ENCODE data around the gene PRLH. TPM values are rescaled to one million over a fixed set of nuclear protein-coding genes. Genes with fewer than 3 reads are reported as not detected.

Gene PRLH
- total RNA-seq, 1 experiment from 2014 or later = not detected

DNA sequence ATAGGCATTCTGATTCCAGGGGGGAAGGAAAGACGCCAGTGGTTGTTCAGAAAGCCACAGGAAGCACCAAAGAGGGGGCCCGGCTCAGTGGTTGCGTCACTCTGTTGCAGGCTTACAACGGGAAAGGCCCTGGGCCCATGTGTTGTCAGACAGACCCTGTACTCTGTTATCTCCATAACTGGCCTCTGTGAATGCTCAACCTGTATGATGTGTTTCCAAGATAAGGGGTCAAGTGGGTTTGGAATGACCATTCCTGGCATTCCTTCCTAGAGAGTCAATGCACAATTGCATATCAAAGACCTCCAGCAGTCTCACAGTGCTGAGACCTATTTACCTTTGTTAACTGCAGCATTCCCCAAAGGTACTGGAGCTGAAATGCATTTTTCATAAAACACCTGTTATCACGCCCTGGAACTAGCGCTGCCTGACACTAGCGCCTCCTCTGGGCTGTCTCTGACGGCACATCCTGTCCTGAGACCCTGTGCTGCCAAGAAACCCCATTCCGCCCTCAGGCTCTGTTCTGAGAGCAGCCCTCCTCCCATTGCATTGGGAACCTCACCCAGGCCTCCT lies 47.9 kb downstream of the PRLH start (continued):
- TF ChIP-seq, protein P1, sequence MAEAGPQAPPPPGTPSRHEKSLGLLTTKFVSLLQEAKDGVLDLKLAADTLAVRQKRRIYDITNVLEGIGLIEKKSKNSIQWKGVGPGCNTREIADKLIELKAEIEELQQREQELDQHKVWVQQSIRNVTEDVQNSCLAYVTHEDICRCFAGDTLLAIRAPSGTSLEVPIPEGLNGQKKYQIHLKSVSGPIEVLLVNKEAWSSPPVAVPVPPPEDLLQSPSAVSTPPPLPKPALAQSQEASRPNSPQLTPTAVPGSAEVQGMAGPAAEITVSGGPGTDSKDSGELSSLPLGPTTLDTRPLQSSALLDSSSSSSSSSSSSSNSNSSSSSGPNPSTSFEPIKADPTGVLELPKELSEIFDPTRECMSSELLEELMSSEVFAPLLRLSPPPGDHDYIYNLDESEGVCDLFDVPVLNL (CRISPR knock-in tag; IDR thresholded peaks at IDR 0.05; ENCODE audit: borderline replicate concordance, low read depth) = no peak
- TF ChIP-seq ZNF671 (CRISPR knock-in tag; IDR thresholded peaks at IDR 0.05) (no peak), MYBL2 (CRISPR knock-in tag; IDR thresholded peaks at IDR 0.05) (no peak), ATF1 (CRISPR knock-in tag; IDR thresholded peaks at IDR 0.05) (no peak), AR (CRISPR knock-in tag; IDR thresholded peaks at IDR 0.05) (no peak), ZNF317 (CRISPR knock-in tag; IDR thresholded peaks at IDR 0.05; ENCODE audit: borderline replicate concordance, low read depth) (no peak), RORB (CRISPR knock-in tag; IDR thresholded peaks at IDR 0.05) (no peak), SMAD4 (CRISPR knock-in tag; IDR thresholded peaks at IDR 0.05) (no peak), RELA (CRISPR knock-in tag; IDR thresholded peaks at IDR 0.05; ENCODE audit: borderline replicate concordance) (no peak), ETV6 (CRISPR knock-in tag; IDR thresholded peaks at IDR 0.05) (no peak; the same call in 1 of the 2 replicates), HMGXB4 (CRISPR knock-in tag; IDR thresholded peaks at IDR 0.05) (0 out of 2 replicates have a peak, but pooled peaks have one; percentile 19), IRF1 (CRISPR knock-in tag; IDR thresholded peaks at IDR 0.05) (no peak), SP1 (CRISPR knock-in tag; conservative IDR thresholded peaks at IDR 0.05) (no peak), NR3C1 (CRISPR knock-in tag; conservative IDR thresholded peaks at IDR 0.05; ENCODE audit: low read depth) (no peak), ZNF263 (CRISPR knock-in tag; IDR thresholded peaks at IDR 0.05; ENCODE audit: low read depth) (no peak)
- TF ChIP-seq, protein P2, sequence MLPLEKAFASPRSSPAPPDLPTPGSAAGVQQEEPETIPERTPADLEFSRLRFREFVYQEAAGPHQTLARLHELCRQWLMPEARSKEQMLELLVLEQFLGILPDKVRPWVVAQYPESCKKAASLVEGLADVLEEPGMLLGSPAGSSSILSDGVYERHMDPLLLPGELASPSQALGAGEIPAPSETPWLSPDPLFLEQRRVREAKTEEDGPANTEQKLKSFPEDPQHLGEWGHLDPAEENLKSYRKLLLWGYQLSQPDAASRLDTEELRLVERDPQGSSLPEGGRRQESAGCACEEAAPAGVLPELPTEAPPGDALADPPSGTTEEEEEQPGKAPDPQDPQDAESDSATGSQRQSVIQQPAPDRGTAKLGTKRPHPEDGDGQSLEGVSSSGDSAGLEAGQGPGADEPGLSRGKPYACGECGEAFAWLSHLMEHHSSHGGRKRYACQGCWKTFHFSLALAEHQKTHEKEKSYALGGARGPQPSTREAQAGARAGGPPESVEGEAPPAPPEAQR (CRISPR knock-in tag; IDR thresholded peaks at IDR 0.05) = no peak
- TF ChIP-seq, protein P3, sequence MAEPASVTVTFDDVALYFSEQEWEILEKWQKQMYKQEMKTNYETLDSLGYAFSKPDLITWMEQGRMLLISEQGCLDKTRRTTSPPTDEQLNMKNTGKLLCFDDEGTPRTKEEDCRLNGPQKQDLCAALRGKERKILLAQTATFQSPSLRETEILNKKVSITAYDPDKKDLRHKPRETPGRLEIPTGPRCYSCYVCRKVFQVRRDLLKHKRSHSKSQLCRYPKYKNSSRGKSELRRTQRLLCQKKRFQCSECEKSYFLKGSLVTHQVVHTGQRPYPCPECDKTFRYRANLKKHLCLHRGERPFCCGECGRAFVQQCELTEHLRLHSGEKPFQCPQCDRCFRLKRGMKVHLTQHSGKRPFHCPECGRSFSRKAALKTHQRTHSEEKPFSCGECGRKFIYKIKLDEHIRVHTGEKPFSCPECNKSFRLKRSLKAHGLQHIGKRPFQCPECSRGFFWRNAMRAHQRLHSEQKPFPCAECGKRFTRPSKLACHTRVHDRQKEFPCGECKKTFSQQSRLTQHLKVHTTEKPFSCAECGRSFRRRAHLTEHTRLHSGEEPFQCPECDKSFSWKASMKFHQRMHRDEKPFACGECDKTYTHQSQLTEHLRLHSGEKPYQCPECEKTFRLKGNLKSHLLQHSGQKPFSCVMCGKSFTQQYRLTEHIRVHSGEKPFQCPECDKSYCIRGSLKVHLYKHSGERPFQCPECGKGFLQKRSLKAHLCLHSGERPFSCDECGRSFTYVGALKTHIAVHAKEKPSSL (CRISPR knock-in tag; conservative IDR thresholded peaks at IDR 0.05) = no peak
- TF ChIP-seq, protein P4, sequence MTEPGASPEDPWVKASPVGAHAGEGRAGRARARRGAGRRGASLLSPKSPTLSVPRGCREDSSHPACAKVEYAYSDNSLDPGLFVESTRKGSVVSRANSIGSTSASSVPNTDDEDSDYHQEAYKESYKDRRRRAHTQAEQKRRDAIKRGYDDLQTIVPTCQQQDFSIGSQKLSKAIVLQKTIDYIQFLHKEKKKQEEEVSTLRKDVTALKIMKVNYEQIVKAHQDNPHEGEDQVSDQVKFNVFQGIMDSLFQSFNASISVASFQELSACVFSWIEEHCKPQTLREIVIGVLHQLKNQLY (CRISPR knock-in tag; IDR thresholded peaks at IDR 0.05) = no peak
- TF ChIP-seq, protein P5, sequence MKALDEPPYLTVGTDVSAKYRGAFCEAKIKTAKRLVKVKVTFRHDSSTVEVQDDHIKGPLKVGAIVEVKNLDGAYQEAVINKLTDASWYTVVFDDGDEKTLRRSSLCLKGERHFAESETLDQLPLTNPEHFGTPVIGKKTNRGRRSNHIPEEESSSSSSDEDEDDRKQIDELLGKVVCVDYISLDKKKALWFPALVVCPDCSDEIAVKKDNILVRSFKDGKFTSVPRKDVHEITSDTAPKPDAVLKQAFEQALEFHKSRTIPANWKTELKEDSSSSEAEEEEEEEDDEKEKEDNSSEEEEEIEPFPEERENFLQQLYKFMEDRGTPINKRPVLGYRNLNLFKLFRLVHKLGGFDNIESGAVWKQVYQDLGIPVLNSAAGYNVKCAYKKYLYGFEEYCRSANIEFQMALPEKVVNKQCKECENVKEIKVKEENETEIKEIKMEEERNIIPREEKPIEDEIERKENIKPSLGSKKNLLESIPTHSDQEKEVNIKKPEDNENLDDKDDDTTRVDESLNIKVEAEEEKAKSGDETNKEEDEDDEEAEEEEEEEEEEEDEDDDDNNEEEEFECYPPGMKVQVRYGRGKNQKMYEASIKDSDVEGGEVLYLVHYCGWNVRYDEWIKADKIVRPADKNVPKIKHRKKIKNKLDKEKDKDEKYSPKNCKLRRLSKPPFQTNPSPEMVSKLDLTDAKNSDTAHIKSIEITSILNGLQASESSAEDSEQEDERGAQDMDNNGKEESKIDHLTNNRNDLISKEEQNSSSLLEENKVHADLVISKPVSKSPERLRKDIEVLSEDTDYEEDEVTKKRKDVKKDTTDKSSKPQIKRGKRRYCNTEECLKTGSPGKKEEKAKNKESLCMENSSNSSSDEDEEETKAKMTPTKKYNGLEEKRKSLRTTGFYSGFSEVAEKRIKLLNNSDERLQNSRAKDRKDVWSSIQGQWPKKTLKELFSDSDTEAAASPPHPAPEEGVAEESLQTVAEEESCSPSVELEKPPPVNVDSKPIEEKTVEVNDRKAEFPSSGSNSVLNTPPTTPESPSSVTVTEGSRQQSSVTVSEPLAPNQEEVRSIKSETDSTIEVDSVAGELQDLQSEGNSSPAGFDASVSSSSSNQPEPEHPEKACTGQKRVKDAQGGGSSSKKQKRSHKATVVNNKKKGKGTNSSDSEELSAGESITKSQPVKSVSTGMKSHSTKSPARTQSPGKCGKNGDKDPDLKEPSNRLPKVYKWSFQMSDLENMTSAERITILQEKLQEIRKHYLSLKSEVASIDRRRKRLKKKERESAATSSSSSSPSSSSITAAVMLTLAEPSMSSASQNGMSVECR (CRISPR knock-in tag; IDR thresholded peaks at IDR 0.05; ENCODE audit: borderline replicate concordance) = no peak
- TF ChIP-seq, protein P6, sequence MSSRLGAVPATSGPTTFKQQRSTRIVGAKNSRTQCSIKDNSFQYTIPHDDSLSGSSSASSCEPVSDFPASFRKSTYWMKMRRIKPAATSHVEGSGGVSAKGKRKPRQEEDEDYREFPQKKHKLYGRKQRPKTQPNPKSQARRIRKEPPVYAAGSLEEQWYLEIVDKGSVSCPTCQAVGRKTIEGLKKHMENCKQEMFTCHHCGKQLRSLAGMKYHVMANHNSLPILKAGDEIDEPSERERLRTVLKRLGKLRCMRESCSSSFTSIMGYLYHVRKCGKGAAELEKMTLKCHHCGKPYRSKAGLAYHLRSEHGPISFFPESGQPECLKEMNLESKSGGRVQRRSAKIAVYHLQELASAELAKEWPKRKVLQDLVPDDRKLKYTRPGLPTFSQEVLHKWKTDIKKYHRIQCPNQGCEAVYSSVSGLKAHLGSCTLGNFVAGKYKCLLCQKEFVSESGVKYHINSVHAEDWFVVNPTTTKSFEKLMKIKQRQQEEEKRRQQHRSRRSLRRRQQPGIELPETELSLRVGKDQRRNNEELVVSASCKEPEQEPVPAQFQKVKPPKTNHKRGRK (CRISPR knock-in tag; IDR thresholded peaks at IDR 0.05; ENCODE audit: borderline replicate concordance) = no peak
- TF ChIP-seq, protein P7, sequence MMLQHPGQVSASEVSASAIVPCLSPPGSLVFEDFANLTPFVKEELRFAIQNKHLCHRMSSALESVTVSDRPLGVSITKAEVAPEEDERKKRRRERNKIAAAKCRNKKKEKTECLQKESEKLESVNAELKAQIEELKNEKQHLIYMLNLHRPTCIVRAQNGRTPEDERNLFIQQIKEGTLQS (CRISPR knock-in tag; conservative IDR thresholded peaks at IDR 0.05) = 0 out of 2 replicates have a peak, but pooled peaks have one; percentile 33
